GM18502 (cell line): ENCODE data around the gene TRMO.

ENCODE experiments used
- ATAC-seq: cut with Tn5 transposase; IDR thresholded peaks from one replicate; pipeline ENCODE4 v1.9.1; 2021; ENCODE audit warnings: mild to moderate bottlenecking; ENCODE audit not compliant: unreplicated experiment, poor library complexity

Gene TRMO

DNA sequence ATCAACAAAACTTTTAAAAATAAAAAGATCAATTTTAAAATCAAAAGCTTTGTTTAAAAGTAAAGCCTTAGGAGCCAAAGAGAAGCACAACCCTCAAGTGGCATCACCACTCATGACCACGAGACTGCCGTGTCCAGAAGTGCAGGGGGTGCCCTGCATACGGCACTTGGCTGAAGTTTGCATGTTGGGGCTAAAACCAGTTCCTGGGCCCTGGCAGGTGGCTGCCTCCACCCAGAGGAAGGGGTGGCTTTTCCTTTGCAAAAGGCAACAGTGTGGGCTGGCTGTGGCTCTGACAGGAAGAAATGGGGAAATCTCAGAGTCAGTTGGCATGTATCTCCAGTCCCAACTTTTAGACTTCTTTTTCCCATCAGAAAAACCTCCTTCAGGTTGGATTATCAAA, 15.3 kb downstream of the TRMO start:
- no peak for ATAC-seq

DNA sequence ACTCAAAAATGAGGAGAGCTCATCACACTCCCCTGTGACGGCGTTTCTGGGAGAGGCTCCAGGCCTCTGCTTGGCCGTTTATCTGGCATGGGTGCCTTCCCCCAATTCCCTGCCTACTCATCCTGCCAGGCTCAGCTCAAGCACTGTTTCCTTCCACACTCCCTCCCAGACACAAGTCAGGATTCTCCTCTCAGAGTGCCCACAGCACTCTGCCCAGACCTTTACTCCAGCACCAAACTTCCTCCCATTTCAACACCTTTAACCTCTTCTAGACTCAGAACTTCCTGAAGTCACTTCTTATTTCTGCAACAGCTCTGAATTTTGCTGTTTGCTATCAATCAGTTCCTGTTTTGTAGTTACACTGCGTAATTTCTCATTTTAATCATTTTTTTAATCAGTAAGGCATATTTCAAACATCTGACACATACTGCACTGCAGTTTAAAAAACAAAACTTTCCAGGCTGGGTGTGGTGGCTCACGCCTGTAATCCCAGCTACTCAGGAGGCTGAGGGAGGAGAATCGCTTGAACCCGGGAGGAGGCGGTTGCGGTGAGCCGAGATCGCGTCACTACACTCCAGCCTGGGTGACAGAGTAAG, 16.0 kb downstream of the TRMO start:
- no peak for ATAC-seq

DNA sequence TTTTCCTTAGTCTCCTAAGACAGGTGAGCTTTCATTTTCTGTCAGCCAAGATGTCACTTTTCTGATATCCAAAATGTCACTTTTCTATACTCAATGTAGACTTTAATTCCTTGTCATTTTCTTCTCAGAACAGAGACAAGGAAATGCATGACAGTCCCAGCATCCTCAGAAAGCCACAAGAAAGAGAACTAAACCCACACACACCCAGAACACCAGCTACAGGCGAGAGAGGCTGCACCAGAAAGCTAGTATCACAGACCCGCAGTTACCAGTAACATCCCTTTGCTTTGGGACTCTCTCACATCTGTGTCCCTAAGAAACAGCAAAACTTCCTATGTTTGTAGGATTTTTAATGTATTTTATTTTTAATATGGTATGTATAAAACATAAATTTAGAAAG, 17.1 kb downstream of the TRMO start:
- no peak for ATAC-seq

DNA sequence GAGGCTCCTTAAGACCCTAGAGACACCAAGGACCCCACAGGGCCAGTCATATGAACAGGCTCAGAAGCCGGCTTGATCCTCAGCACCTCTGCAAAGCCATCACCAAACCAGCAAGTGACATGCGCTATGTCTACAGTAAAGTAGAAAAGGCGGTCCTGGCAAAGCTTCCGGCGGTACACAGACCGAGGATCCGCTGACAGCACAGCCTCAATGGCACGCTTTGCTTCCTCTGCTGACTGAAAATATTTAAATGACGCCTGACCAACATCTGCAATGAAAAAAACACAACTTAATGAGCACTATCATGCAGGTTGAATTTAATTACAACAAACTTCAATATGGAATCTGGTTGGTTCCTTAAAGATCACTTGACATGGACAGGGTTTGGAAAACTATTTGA, 17.6 kb downstream of the TRMO start:
- no peak for ATAC-seq

DNA sequence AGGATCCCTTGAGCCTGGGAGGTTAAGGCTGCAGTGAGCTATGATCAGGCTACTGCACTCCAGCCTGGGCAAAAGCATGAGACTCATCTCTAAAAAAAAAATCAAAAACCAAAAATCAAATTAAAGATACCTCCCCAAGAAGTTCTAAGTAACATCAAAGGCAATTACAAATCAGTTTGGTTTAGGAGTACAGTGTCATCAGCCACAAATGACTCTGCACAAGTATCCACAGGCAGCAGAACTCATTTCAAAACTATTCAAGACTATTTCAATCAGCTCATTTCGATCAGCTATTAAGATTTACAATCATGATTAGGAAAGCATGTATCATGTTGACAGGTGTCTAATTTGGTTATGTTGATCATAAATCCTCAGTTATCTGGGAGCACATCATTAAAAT, 19.1 kb downstream of the TRMO start:
- no peak for ATAC-seq

DNA sequence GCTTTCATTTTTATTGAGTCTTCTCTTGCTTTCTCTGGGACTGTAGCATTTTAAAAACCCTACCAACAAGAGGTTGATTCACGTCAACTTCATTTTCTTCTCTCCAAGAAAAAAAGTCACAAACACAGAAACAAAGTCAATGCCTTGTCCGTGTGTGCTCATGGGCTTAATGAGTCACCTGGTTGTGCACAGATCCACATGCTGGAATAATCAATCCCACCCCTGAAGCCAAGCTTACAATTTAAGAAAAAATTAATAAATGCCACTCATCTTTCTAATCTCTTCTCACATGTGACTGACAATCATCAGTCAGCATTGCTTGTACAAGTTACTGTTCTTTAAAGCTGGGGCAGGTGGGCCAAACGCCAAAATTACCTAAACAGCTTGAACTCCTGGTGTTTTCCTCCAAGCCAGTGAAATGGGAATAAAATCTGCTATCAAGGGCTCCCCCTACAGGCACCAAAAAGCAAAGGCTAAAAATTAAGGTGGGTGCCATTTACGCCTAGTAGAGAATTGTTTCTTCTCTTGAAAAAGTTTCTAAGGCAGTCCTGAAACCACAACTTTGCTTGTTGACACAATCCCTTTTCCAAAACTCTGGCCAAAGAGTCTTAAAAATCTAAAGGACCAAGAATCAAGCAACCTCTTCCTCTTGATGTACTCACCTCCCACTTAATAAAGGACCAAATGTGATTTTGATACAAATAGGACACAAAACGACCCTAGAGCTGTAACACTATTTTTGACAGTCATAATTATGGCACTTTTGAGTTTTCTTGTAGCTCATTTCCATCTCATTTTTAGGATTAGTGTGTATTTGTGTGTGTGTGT, 21.3 kb downstream of the TRMO start:
- no peak for ATAC-seq

DNA sequence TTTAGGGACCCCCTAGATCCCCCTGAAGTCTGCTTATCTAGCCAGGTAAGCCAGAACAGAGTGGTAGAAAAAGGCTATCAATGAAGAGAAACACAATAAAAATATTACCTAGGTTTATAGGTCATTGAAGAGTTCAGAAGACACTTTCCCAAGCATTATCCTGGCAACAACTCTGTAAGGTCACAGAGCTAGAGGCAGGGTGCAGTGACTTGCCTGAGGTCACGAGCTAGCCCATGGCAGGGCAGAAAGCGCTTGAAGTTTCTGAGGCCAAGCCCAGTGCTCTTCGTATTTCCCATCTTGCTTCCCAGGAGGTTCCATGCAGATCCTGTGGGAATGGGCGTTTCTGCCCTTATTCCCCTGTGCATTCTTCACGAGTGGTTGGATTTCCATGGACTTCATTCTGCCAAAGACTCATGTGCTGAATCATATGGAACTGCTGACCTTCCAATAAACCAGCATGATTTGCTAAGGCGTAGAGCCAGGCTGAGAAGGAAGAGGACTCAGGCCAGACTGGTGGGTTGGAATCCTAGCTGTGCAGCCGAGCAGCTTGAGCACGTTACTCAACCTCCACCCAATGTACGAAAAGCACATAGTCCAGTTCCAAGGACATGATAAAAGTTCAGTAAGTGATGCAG, 22.1 kb downstream of the TRMO start:
- no peak for ATAC-seq

DNA sequence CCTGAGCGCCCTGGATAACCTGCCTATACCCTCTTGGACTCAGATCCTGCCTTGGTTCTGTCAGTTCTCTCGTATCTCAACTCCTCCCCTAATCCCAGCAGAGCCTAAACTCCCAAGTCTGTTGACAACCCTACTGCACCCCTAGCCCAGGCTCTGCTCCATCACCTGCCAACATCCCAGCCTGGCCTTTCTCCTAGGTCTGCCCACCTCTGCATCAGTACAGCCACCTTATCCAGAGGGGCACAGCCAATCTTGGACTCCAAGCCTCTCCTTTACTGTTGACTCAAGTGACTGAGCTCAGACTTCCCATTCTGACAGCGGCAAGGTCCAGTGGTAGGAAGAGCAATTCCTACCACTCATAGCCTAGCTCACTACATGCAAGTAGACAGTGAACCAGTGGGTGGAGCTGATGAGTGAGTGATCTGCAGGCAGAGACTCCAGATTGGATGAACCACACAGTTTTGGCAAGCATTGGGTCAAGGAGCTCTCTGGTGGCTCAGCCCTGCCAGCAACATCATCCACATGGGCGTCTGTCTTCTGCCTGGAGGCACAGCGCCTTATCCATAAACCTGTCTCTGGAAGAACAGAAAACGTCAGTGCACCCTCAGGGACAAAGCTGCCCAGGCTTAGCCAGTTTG, 26.5 kb downstream of the TRMO start:
- ATAC-seq: no peak

DNA sequence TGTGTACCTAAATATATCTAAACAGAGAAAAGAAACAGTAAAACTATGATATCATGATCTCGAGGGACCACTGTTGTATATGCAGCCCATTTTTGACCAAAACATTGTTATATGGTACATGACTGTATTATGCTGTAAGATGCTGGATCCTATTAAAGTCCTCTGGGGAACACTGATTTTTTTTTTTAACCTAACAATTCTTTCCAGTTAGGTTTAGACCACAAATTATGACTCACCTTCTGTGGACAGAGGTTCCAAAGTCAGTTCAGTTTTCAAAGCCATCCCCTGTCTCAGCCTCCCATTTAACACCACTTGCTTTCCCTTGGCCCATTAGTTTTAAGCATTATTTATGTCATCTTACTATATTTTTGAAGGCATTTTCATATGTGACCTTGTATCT, 27.1 kb downstream of the TRMO start:
- no peak for ATAC-seq

DNA sequence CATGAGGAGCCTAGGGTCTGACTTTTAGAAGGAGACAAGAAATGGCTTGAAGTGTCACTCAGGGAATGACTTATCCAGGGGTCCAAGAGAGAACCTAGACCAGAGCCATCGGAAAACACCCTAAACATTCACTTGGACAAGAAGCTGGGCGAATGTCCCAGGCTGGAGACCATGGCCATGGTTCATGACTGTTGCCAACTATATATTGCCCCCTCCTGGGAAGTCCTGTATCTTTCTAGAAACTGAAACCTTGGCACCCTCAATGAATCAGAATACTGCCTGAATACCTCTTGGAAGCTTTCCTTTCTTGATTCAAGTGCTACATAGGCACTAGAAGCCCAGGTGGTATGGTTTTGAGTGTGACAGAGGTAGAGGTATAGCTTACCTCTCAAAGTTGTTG, 29.9 kb downstream of the TRMO start:
- no peak for ATAC-seq

DNA sequence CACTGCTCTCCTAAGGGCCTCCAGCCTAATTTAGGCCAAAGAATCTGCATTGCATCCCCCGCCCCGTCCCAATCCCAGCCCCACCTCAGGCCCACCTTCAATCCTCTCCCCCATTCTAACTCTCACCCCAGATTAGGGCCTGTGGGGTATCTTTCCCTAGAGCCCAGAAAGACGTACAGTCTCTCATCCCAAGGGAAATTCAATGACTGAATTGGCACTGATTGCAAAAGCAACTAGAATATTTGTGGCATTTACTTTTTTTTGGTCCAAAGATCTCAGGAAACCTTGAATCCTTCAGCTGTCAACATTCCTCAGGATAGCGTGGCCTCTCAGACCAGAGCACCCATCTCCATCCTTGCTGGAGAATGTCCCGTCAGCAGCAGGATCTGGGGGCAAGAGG, 30.6 kb downstream of the TRMO start:
- no peak for ATAC-seq

DNA sequence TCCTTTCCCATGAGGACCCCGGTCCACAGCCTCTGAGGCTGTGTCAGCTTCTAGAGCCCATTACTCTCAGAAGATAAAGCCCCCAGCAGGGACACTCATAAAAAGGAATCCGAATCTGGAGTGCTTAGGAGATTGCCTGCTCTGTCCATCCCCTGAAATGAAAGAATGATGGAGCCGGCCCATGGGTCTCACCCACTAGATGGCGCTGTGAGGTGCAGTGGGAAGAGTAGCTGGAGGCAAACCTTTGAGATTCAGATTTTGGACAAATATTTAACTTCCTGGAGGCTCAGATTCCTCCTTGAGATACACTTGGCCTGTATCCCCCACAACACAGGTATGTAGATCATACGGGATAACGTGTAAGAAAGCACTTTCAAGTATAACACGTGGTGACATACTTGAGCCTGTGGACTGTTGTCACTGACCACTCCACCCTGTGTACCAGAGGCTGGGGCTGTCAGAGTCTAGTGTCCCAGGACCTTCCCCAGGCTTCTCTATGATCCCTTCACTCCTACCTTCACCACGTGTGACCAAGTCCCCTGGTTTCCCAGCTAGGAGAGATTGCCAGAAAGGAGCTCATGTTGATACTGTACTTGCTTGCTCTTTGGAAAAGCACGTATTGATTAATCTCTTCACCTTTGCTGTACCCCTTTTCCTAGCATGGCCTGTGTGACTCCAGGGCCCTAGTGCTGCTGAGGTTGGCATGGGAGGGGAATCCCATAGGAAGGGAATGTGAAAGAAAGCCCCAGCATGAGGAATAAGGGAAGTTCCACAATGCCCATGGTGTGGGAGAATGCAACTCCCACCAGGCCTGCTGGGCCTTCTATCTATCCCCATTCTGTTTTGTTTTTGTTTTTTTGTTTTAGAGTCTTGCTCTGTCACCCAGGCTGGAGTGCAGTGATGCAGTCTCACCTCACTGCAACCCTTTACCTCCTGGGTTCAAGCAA, 32.1 kb downstream of the TRMO start:
- no peak for ATAC-seq

DNA sequence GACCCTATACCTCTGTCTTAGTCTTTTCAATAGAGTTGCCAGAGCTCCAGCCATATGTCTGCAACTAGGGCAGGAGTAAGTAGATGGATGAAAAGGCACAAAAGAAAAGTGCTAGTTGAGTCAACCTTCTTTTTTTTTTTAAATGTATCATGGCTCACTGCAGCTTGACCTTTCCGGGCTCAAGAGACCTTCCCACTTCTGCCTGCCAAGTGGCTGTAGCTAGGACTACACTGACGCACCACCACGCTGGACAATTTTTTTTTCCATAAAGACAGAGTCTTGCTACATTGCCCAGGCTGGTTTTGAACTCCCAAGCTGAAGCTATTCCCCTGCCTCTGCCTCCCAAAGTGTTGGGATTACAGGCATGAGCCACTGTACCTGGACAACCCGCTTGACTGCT, 42.0 kb downstream of the TRMO start:
- no peak for ATAC-seq

DNA sequence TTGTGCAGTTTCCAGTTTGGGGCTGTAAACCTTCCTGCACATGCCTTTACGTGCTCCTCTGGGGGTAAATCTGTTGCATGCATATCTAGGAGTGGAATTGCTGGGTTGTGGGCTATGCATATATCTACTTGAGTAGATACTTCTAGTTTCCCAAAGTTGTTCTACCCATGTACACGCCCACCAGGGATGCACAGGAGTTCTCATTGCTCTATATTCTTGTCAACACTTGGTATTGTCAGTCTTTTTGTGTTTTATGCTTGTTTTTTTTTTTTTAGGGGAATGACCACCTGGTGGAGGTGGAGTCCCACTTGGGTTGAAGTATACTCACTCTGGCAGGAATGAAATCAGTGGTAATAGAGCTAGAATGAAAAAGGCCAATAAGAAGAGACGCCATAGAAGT, 46.2 kb downstream of the TRMO start:
- no peak for ATAC-seq

DNA sequence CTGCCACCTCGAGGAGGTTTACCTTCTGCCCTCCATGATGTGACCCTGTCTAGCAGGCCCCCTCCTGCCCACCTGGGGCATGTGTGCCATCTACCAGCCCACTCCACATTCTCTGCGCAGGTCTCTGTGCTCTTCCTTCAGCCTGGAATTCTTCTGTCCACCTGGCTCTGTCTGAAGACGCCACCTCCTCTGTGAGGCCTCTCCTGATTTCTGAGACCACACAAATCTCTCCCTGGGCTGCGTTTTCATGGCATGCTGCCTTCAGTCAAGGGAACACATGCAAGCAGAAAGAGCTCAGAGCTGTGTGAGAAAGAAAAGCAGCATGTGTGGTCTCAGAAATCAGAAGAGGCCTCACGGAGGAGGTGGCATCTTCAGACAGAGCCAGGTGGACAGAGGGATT, 47.2 kb downstream of the TRMO start:
- no peak for ATAC-seq

DNA sequence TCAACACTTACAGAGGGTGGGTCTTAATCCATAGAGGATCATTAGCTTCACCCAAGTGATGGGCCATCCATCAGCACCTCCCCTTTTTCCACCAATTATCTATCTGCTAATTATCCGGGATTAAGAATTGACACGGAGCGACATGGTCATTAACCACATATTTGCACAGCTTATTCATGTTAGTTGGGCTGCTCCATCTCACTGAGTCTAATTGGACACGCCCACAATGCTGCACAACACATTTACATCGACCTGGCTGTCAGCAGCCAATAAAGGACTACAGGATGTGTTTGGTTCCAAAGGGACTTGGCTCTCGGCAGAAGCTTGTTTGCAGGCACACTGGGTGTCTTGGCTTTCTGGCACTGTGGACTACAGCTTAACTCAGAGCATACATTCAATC, 47.7 kb downstream of the TRMO start:
- ATAC-seq: no peak

DNA sequence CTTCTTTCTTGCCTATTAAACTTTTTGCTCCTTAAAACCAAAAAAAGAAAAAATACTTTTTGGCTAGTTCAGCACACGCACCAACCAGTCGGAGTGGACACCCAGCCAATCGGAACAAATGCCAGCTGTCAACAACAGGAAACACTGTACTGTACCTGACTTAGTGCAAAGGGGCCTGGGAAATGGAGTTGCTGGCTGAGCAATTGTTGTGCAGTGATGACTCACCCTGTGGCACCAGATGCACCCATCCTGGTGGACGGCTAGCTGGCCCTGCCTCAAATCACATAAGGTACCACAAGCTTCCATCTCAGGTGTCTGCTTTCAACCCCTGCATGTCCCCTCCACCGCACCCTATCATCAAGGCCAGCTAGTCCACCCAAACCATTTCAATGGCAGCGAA, 48.4 kb downstream of the TRMO start:
- no peak for ATAC-seq

DNA sequence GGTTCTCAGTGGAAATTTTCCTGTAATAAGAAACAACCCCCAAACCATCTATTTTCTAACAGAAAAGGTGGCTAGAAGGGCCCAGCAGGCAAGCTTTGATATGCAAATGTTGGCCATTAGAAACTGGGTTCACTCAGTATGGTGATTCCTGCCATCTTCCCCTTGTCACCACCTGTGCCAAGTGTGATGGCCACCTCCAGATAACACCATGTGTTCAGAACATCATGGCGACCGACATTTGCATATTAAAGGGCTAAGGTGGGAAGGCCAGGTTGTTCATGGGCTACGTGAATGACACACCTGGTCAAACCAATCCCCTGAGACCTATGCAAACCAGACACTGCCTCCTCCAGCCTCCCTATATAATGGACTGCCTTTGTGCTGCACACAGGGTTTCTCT, 48.9 kb downstream of the TRMO start:
- ATAC-seq: no peak

DNA sequence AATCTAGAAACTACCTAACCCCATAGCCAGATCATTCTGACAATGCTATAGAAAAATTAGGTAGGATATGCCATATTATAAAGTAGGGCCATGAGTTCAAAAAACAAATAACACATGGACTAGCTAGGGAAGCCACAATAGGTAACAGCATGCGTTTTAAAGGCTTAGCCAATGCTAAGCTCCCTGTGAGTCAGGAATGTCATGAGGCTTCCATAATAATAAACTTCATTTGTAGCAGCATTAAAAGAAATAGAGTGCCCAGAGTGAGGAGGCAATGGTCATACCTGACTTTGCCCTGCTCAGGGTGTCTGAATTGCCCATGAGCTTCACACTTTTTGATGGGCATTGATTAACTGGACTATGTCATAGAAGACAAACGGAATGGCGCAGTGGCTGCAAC, 53.4 kb downstream of the TRMO start:
- ATAC-seq: no peak

DNA sequence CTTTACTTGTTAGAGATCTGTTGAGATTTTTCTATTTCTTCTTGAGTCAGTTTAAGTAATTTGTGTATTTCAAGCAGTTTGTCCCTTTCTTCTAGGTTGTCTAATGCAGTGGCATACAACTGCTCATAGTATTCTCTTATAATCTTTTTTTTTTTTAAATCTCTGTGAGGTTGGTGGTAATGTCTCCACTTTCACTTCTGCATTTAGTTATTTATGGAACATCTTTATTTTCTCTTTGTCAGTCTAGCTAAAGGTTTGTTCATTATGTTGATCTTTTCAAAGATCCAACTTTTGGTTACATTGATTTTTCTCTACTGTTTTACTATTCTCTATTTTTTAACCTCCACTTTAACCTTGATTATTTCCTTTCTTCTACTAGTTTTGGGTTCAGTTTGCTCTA, 55.5 kb downstream of the TRMO start:
- ATAC-seq: no peak
